H9 (cell line): Measurements from ENCODE around the gene LRRC58. TPM values are rescaled to one million over a fixed set of nuclear protein-coding genes. Genes with fewer than 3 reads are reported as not detected.
"Not testable (repeated sequence)": the region's sequence is repeated elsewhere in the genome, so short reads cannot be mapped to it uniquely, and the experiment has no call there.

Experiments used
- DNase-seq: peaks from one replicate; pipeline ENCODE4 v3.0.0-alpha.2; 2017
- H2AFZ ChIP-seq: one replicate; pipeline ENCODE4 v1.6.1; 2013; ENCODE audit warnings: mild to moderate bottlenecking, low read length, control low read depth, moderate library complexity
- H2AK5ac ChIP-seq: 2 replicates; pipeline ENCODE4 v1.6.1; 2013; ENCODE audit warnings: low read length, control low read depth, mixed read lengths; ENCODE audit not compliant: insufficient read length
- H2BK120ac ChIP-seq: one replicate; pipeline ENCODE4 v1.6.1; 2013; ENCODE audit warnings: low read depth, mild to moderate bottlenecking, low read length, control low read depth, inconsistent platforms; ENCODE audit not compliant: poor library complexity, severe bottlenecking
- H2BK12ac ChIP-seq: 2 replicates; pipeline ENCODE4 v1.6.1; 2013; ENCODE audit warnings: low read length, control low read depth, mixed read lengths, low read depth; ENCODE audit not compliant: insufficient read length
- H2BK15ac ChIP-seq: 2 replicates; pipeline ENCODE4 v1.6.1; 2013; ENCODE audit warnings: low read depth, low read length, control low read depth
- H2BK20ac ChIP-seq: one replicate; pipeline ENCODE4 v1.6.1; 2013; ENCODE audit warnings: low read depth, mild to moderate bottlenecking, low read length, control low read depth, inconsistent platforms; ENCODE audit not compliant: poor library complexity, severe bottlenecking
- H2BK5ac ChIP-seq: 2 replicates; pipeline ENCODE4 v1.6.1; 2013; ENCODE audit warnings: low read length, control low read depth, mixed read lengths; ENCODE audit not compliant: insufficient read length
- H3K14ac ChIP-seq: 2 replicates; pipeline ENCODE4 v1.6.1; 2013; ENCODE audit warnings: low read length, control low read depth; ENCODE audit not compliant: insufficient read depth
- H3K18ac ChIP-seq: 2 replicates; pipeline ENCODE4 v1.6.1; 2013; ENCODE audit warnings: low read depth, mild to moderate bottlenecking, mixed read lengths, low read length, control low read depth; ENCODE audit not compliant: insufficient read length
- H3K23ac ChIP-seq: 2 replicates; pipeline ENCODE4 v1.6.1; 2013; ENCODE audit warnings: low read length, control low read depth, mixed read lengths, low read depth; ENCODE audit not compliant: insufficient read length
- H3K23me2 ChIP-seq: 2 replicates; pipeline ENCODE4 v1.6.1; 2013; ENCODE audit warnings: low read depth, mild to moderate bottlenecking, mixed read lengths, low read length, control low read depth; ENCODE audit not compliant: insufficient read length, poor library complexity, severe bottlenecking
- H3K27ac ChIP-seq: 2 replicates; pipeline ENCODE4 v1.5.1; 2013; ENCODE audit warnings: low read length, control low read depth, mixed read lengths, low read depth; ENCODE audit not compliant: insufficient read length
- H3K27me3 ChIP-seq: 2 replicates; pipeline ENCODE4 v1.6.1; 2013; ENCODE audit warnings: low read length, control low read depth, inconsistent platforms; ENCODE audit not compliant: insufficient read depth
- H3K4ac ChIP-seq: 2 replicates; pipeline ENCODE4 v1.6.1; 2013; ENCODE audit warnings: low read depth, mild to moderate bottlenecking, control low read depth, inconsistent platforms, low read length, moderate library complexity
- H3K4me1 ChIP-seq: 2 replicates; pipeline ENCODE4 v1.6.1; 2013; ENCODE audit warnings: low read length, control low read depth, inconsistent platforms; ENCODE audit not compliant: insufficient read depth
- H3K4me2 ChIP-seq: 2 replicates; pipeline ENCODE4 v1.6.1; 2013; ENCODE audit warnings: low read length, control low read depth, mixed read lengths; ENCODE audit not compliant: insufficient read length, insufficient read depth
- H3K56ac ChIP-seq: 2 replicates; pipeline ENCODE4 v1.6.1; 2013; ENCODE audit warnings: low read depth, mild to moderate bottlenecking, mixed read lengths, low read length, control low read depth; ENCODE audit not compliant: insufficient read length
- H3K79me1 ChIP-seq: 2 replicates; pipeline ENCODE4 v1.6.1; 2013; ENCODE audit warnings: low read depth, mild to moderate bottlenecking, moderate library complexity, low read length, control low read depth, inconsistent platforms; ENCODE audit not compliant: insufficient read depth, poor library complexity, severe bottlenecking
- H3K79me2 ChIP-seq: 2 replicates; pipeline ENCODE4 v1.6.1; 2013; ENCODE audit warnings: low read length, control low read depth, inconsistent platforms; ENCODE audit not compliant: insufficient read depth
- H3K9ac ChIP-seq: 2 replicates; pipeline ENCODE4 v1.6.1; 2013; ENCODE audit warnings: low read length, control low read depth, mixed read lengths; ENCODE audit not compliant: insufficient read length; ENCODE audit errors: extremely low read depth
- H3K9me3 ChIP-seq: one replicate; pipeline ENCODE4 v1.6.1; 2013; ENCODE audit warnings: low read depth, low read length, inconsistent platforms; ENCODE audit not compliant: control insufficient read depth
- H3T11ph ChIP-seq: one replicate; pipeline ENCODE4 v1.6.1; 2013; ENCODE audit warnings: mild to moderate bottlenecking, low read length, control low read depth, inconsistent platforms
- H4K20me1 ChIP-seq: one replicate; pipeline ENCODE4 v1.6.1; 2013; ENCODE audit not compliant: control insufficient read depth, insufficient read length, insufficient read depth
- H4K5ac ChIP-seq: 2 replicates; pipeline ENCODE4 v1.6.1; 2013; ENCODE audit warnings: low read depth, mild to moderate bottlenecking, mixed read lengths, low read length, control low read depth; ENCODE audit not compliant: insufficient read length
- H4K8ac ChIP-seq: replicated peaks from 2 replicates; pipeline ENCODE4 v1.6.1; 2013; ENCODE audit warnings: low read length, control low read depth, mixed read lengths, low read depth; ENCODE audit not compliant: insufficient read length
- H4K91ac ChIP-seq: 2 replicates; pipeline ENCODE4 v1.6.1; 2013; ENCODE audit warnings: low read depth, mild to moderate bottlenecking, moderate library complexity, mixed read lengths, low read length, control low read depth; ENCODE audit not compliant: insufficient read length
- H3K27ac Mint-ChIP-seq, 3 experiments: 2 replicates in 2 of 3; 3 replicates in 1 of 3; pipeline ENCODE4 v1.8.0; 2020 to 2021; ENCODE audit warnings: mixed read lengths in 3 of 3, mild to moderate bottlenecking in 1 of 3, moderate library complexity in 1 of 3
- H3K27me3 Mint-ChIP-seq: 2 replicates; pipeline ENCODE4 v1.8.0; 2021; ENCODE audit warnings: low read depth, mild to moderate bottlenecking, moderate library complexity, mixed read lengths
- H3K36me3 Mint-ChIP-seq, 3 experiments: 2 replicates in 2 of 3; 3 replicates in 1 of 3; pipeline ENCODE4 v1.8.0; 2020 to 2021; ENCODE audit warnings: low read depth in 3 of 3, mixed read lengths in 3 of 3; ENCODE audit not compliant: insufficient read depth in 1 of 3
- H3K4me1 Mint-ChIP-seq, 2 experiments: 2 replicates each; pipeline ENCODE4 v1.8.0; 2020; ENCODE audit warnings: mixed read lengths in 2 of 2
- H3K4me3 Mint-ChIP-seq, 2 experiments: 2 replicates in 1 of 2; 3 replicates in 1 of 2; pipeline ENCODE4 v1.8.0; 2020 to 2021; ENCODE audit warnings: mild to moderate bottlenecking in 2 of 2, mixed read lengths in 2 of 2, moderate library complexity in 1 of 2
- H3K9me3 Mint-ChIP-seq, 2 experiments: 2 replicates in 1 of 2; 3 replicates in 1 of 2; pipeline ENCODE4 v1.8.0; 2020; ENCODE audit warnings: mild to moderate bottlenecking in 2 of 2, mixed read lengths in 2 of 2, moderate library complexity in 1 of 2
- WGBS: extraction: QIAGEN DNeasy Blood & Tissue Kit; methylation state at CpG from one replicate; pipeline ENCODE4 v1.1.7; 2013; ENCODE audit warnings: missing lambda C conversion rate, low lambda C conversion rate, mixed read lengths; ENCODE audit not compliant: insufficient read length; ENCODE audit errors: extremely low coverage; 5-methylcytosine and 5-hydroxymethylcytosine counted together
- total RNA-seq: library from RNA; stranded (reverse); gene quantifications from 2 replicates; pipeline ENCODE4 v1.2.1, GENCODE V29; 2021
- TF ChIP-seq, protein P1 (sequence below): fragments of 200-600 bp; sonication (generic); conservative IDR thresholded peaks from 3 replicates; pipeline ENCODE4 v1.8.0; 2021; ENCODE audit warnings: antibody characterized with exemption, mild to moderate bottlenecking

Gene LRRC58
- total RNA-seq, 1 experiment from 2014 or later, result 18.2 TPM

DNA sequence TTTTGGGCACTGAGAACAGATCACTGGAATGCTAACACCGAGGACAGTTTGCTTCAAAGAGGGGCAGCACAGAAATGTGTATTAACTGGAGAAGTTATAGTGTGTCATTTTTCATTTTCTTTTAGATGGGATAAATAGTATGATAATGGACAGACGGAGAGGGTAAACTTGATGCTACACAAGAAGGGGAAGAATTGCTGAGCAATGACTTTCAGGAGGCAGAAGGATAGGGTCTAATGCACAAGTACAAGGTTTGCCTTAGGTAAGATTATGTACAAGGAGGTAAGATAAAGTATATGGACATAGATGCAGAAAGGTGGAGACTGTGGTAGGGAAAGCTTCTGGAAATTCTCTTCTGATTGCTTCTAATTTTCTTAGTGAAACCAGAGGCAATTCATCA lies 32.3 kb upstream of the LRRC58 start:
- H3K79me1 ChIP-seq, result no peaks in the 10 kb centered on the region
- no peaks in the 10 kb centered on the region; a peak in 1 of 4 replicates for H3K4me1 Mint-ChIP-seq
- no peak overlapping the region for H3K4me3 Mint-ChIP-seq
- no peak overlapping the region for H3K4ac ChIP-seq
- H3K79me2 ChIP-seq, result no peaks in the 10 kb centered on the region
- H3K27me3 ChIP-seq, result no peaks in the 10 kb centered on the region
- WGBS, result no CpG with 5 or more reads among the region's 2 CpGs
- no peak overlapping the region for H2AFZ ChIP-seq
- H3K18ac ChIP-seq, result no peak overlapping the region
- no peak overlapping the region for H3K56ac ChIP-seq
- no peak for DNase-seq
- H2AK5ac ChIP-seq, result no peak overlapping the region
- H3T11ph ChIP-seq, result no peak overlapping the region
- no peaks in the 10 kb centered on the region for H3K27me3 Mint-ChIP-seq
- H3K27ac Mint-ChIP-seq, result no peak overlapping the region
- no peak overlapping the region for H4K8ac ChIP-seq
- H3K27ac ChIP-seq, result no peak overlapping the region
- H3K4me1 ChIP-seq, result no peaks in the 10 kb centered on the region
- TF ChIP-seq, protein P1, sequence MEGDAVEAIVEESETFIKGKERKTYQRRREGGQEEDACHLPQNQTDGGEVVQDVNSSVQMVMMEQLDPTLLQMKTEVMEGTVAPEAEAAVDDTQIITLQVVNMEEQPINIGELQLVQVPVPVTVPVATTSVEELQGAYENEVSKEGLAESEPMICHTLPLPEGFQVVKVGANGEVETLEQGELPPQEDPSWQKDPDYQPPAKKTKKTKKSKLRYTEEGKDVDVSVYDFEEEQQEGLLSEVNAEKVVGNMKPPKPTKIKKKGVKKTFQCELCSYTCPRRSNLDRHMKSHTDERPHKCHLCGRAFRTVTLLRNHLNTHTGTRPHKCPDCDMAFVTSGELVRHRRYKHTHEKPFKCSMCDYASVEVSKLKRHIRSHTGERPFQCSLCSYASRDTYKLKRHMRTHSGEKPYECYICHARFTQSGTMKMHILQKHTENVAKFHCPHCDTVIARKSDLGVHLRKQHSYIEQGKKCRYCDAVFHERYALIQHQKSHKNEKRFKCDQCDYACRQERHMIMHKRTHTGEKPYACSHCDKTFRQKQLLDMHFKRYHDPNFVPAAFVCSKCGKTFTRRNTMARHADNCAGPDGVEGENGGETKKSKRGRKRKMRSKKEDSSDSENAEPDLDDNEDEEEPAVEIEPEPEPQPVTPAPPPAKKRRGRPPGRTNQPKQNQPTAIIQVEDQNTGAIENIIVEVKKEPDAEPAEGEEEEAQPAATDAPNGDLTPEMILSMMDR, result no peak
- peaks cover 0 to 14% (median 2%) of the 10 kb centered on the region in 3 experiments; a peak in 3 of 7 replicates for H3K36me3 Mint-ChIP-seq
- peaks cover 10 to 13% of the 10 kb centered on the region in 2 experiments for H3K9me3 Mint-ChIP-seq
- H4K91ac ChIP-seq, result no peak overlapping the region
- no peak overlapping the region for H2BK5ac ChIP-seq
- H4K20me1 ChIP-seq, result no peaks in the 10 kb centered on the region
- no peak overlapping the region for H3K23ac ChIP-seq
- no peak overlapping the region for H2BK20ac ChIP-seq
- H3K9ac ChIP-seq, result no peak overlapping the region
- no peak overlapping the region for H2BK12ac ChIP-seq
- no peaks in the 10 kb centered on the region for H3K9me3 ChIP-seq
- H3K23me2 ChIP-seq, result no peaks in the 10 kb centered on the region
- no peak overlapping the region for H2BK15ac ChIP-seq
- no peak overlapping the region for H3K4me2 ChIP-seq
- no peak overlapping the region for H4K5ac ChIP-seq
- H3K14ac ChIP-seq, result no peak overlapping the region
- H2BK120ac ChIP-seq, result no peak overlapping the region

DNA sequence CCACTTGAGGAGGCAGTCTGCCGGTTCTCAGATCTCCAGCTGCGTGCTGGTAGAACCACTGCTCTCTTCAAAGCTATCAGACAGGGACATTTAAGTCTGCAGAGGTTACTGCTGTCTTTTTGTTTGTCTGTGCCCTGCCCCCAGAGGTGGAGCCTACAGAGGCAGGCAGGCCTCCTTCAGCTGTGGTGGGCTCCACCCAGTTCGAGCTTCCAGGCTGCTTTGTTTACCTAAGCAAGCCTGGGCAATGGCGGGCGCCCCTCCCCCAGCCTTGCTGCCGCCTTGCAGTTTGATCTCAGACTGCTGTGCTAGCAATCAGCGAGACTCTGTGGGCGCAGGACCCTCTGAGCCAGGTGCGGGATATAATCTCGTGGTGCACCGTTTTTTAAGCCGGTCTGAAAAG lies 28.8 kb upstream of the LRRC58 start:
- no CpG with 5 or more reads among the region's 12 CpGs for WGBS
- H3K18ac ChIP-seq, result not testable (repeated sequence)

More for the DNA sequence above, 28.8 kb upstream of the LRRC58 start:
- not testable (repeated sequence) for H3K9me3 ChIP-seq, H3K27me3 ChIP-seq, H2AK5ac ChIP-seq, H3K79me1 ChIP-seq, H3K23ac ChIP-seq, H2BK120ac ChIP-seq, H3K9ac ChIP-seq, H4K5ac ChIP-seq, H3K4me1 ChIP-seq, H3K4me1 Mint-ChIP-seq, H4K8ac ChIP-seq, H3T11ph ChIP-seq, H4K20me1 ChIP-seq, H3K27me3 Mint-ChIP-seq, H2BK12ac ChIP-seq, H2BK5ac ChIP-seq, H3K27ac ChIP-seq, H2AFZ ChIP-seq, H4K91ac ChIP-seq, H3K79me2 ChIP-seq, H3K27ac Mint-ChIP-seq, H3K4me3 Mint-ChIP-seq, H2BK20ac ChIP-seq, DNase-seq, H3K14ac ChIP-seq, H3K56ac ChIP-seq, H2BK15ac ChIP-seq, H3K23me2 ChIP-seq, H3K4me2 ChIP-seq, H3K4ac ChIP-seq
- H3K36me3 Mint-ChIP-seq, result peaks cover 0 to 14% (median 2%) of the 10 kb centered on the region in 3 experiments; a peak in 3 of 7 replicates
- peaks cover 10 to 13% of the 10 kb centered on the region in 2 experiments for H3K9me3 Mint-ChIP-seq
